Natural killer cell treated with Interleukin-12 subunit alpha and Interleukin-12 subunit beta and Interleukin-15 and Interleukin-18, amount 100 ng/mL, for 72 hours (primary cell): ENCODE results near the gene GAB2. TPM values are rescaled to one million over a fixed set of nuclear protein-coding genes. Genes with fewer than 3 reads are reported as not detected.

ENCODE experiments used
- ATAC-seq, 2 donors: fragments of 150-1000 bp; cut with Tn5 transposase in 1 of 2; sonication (Bioruptor Pico), chemical (Tn5 transposase) in 1 of 2; 2 replicates each; pipeline ENCODE4 v1.10.0; 2021
- DNase-seq: peaks from one replicate; pipeline ENCODE4 v3.0.0; 2022; ENCODE audit warnings: low spot score
- H3K27ac Mint-ChIP-seq, 2 donors: 1 replicate in 1 of 2; 2 replicates in 1 of 2; pipeline ENCODE4 v1.8.0; 2022; ENCODE audit warnings: mixed read lengths in 2 of 2, mild to moderate bottlenecking in 1 of 2, moderate library complexity in 1 of 2
- H3K27me3 Mint-ChIP-seq, 2 donors: 1 replicate in 1 of 2; 2 replicates in 1 of 2; pipeline ENCODE4 v1.8.0; 2022; ENCODE audit warnings: mixed read lengths in 2 of 2
- H3K36me3 Mint-ChIP-seq: one replicate; pipeline ENCODE4 v1.8.0; 2022; ENCODE audit warnings: mixed read lengths
- H3K4me1 Mint-ChIP-seq, 2 donors: 1 replicate in 1 of 2; 2 replicates in 1 of 2; pipeline ENCODE4 v1.8.0; 2022; ENCODE audit warnings: low read depth in 2 of 2, mixed read lengths in 2 of 2, mild to moderate bottlenecking in 1 of 2
- H3K4me3 Mint-ChIP-seq: one replicate; pipeline ENCODE4 v1.8.0; 2022; ENCODE audit warnings: mixed read lengths
- H3K9me3 Mint-ChIP-seq: 2 replicates; pipeline ENCODE4 v1.8.0; 2022; ENCODE audit warnings: mixed read lengths
- total RNA-seq, 2 donors: library from RNA; stranded (reverse); gene quantifications; one replicate each; pipeline ENCODE4 v1.2.3, GENCODE V29; 2022

The GAB2 gene
- total RNA-seq, 2 donors from 2014 or later: 1.9 to 8.7 TPM

DNA sequence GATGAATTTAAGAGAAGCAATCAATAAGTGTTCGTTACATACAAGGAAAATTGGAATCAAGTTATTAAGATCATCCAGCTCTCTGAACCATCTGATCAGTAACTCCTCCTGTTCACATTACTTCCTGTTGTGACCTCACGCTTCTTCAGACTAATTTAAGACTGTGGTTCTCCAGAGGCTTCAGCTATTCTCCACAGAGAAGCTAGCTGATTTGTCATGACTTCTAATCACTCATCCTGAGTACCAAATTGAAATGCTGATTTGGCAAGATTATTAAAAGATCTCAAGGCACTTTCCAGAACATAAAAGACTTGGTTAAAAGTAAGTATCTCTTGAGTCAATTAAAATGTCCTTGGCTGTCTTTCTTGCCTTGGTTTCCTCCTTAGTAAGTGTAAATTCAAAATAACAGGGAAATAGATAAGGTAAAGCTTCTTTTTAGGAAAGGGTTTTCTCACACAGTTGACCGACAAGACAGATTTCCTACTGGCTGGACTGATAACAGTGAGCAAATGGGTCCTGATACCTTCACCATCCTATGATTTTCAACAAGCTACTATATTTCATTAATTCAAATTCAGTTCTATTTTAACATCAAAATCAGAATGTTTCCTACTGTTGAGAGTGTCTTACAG, 38.5 kb downstream of the GAB2 start:
- DNase-seq: no peak
- Mint-ChIP-seq H3K4me1 (no peaks in the 10 kb centered on the region), H3K27me3 (peaks cover 3 to 15% of the 10 kb centered on the region in 2 donors), H3K36me3 (no peaks in the 10 kb centered on the region), H3K9me3 (no peaks in the 10 kb centered on the region), H3K27ac (no peak overlapping the region), H3K4me3 (no peak overlapping the region)
- no peak for ATAC-seq

DNA sequence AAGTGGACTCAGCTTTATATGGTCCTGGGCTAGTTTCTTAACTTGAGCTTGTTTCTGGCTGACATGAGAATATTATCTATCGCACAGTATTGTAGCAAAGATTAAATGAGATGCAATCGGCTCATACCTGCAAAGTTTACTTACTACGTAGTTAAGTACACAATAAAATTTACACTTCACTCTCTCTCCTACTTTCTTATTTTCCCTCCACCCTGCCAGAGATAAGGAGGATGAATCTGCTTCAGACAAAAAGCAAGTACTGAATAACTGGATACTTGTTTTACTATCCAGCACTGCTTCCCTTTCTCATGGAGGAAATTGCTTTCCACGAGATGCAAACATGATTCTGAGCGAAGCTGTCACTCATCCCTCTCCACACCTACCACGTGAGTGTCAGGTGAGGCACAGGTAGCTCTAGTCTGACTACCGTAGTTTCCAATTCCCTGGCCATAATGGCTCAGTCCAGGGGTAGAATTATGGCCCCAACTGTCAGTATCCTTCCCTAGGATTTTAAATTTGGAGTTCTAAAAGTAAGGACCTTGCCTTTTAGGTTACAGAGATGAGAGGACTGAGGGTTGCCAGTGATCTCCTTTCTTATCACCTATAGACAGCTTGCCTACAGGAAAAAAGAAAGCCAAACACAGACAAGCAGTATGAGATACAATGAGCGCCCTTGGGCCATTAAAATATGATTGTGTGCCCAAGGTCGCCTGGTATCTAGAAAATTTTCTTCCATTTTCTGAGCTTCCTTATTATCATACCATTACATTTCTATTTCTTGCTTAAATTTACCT, 39.8 kb downstream of the GAB2 start:
- Mint-ChIP-seq H3K9me3 (no peaks in the 10 kb centered on the region), H3K27ac (no peak overlapping the region), H3K4me1 (no peaks in the 10 kb centered on the region), H3K4me3 (no peak overlapping the region), H3K36me3 (no peaks in the 10 kb centered on the region), H3K27me3 (peaks cover 3 to 15% of the 10 kb centered on the region in 2 donors)
- ATAC-seq: no peak
- no peak for DNase-seq

- ATAC-seq (no peak), DNase-seq (no peak)
- Mint-ChIP-seq H3K9me3 (no peaks in the 10 kb centered on the region), H3K4me1 (no peaks in the 10 kb centered on the region), H3K27ac (no peak overlapping the region), H3K4me3 (no peak overlapping the region), H3K27me3 (peaks cover under 1 to 15% of the 10 kb centered on the region in 2 donors), H3K36me3 (no peaks in the 10 kb centered on the region)
Observed at GRCh38 chr11:78376858-78377257, 40.8 kb downstream of the GAB2 start.

GRCh38 chr11:78374917-78375316, 42.7 kb downstream of the GAB2 start:
- Mint-ChIP-seq H3K27me3 (peaks cover 0 to 6% of the 10 kb centered on the region in 2 donors), H3K4me3 (no peak overlapping the region), H3K36me3 (no peaks in the 10 kb centered on the region), H3K4me1 (no peaks in the 10 kb centered on the region), H3K27ac (no peak overlapping the region), H3K9me3 (no peaks in the 10 kb centered on the region)
- no peak for DNase-seq
- ATAC-seq: no peak

DNA sequence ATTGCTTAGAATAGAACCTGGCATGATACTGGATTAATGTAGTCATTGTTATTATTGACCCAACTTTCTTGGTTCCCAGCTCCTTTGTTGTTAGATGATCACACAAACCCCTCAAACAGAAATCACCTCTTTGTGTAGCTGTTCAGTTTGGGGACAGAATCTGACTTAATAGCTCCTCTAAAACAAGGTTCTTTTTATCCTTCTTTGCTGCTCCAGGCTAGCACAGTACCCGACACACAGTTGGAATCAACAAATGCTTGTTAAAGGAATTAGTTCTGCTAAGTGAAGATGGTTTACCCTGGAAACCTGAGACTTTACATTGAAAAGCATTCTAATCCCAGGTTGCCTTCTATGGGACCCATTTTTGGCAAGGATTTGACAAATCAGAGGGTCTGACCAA, 43.9 kb downstream of the GAB2 start:
- no peaks in the 10 kb centered on the region for H3K4me1 Mint-ChIP-seq
- H3K9me3 Mint-ChIP-seq: no peaks in the 10 kb centered on the region
- H3K36me3 Mint-ChIP-seq: no peaks in the 10 kb centered on the region
- ATAC-seq (no peak), DNase-seq (no peak)
- peaks cover 0 to 6% of the 10 kb centered on the region in 2 donors for H3K27me3 Mint-ChIP-seq
- H3K4me3 Mint-ChIP-seq: no peak overlapping the region
- no peak overlapping the region for H3K27ac Mint-ChIP-seq

DNA sequence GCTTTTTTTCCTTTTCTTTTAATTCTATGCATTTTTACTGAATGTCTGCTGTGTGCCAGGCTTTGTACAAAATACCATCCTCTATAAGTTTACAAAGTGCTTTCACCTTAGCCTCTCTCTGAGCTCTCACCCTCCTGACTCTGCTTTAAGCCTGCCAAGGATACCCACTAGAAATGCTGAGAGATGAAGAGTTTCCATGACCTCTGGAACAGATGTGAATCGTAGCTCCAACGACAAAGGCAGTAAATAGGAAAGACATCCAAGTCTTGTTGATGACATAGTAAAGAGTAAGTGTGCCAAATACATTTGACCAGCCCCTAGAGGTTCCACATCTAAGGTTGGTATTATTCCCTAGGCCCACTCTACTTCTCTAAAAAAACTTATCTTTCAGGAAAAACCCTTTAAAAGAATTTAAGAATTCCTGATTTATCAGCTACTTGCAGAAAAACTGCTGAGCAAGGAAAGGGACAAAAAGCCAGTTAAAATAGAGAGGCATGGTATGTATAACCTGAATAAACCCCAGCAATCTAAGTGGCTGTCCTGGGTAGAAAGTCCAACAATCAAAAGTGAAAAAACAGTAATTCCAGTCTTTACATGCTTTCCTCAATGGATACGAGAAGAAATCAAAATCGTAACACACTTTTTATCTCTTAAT, 45.4 kb downstream of the GAB2 start:
- H3K9me3 Mint-ChIP-seq: no peaks in the 10 kb centered on the region
- H3K27ac Mint-ChIP-seq: no peak overlapping the region
- H3K36me3 Mint-ChIP-seq: no peaks in the 10 kb centered on the region
- peaks cover 0 to 6% of the 10 kb centered on the region in 2 donors for H3K27me3 Mint-ChIP-seq
- H3K4me3 Mint-ChIP-seq: no peak overlapping the region
- DNase-seq (no peak), ATAC-seq (no peak)
- H3K4me1 Mint-ChIP-seq: no peaks in the 10 kb centered on the region

GRCh38 chr11:78371221-78371891, 46.3 kb downstream of the GAB2 start:
- Mint-ChIP-seq H3K36me3 (no peaks in the 10 kb centered on the region), H3K27ac (no peak overlapping the region), H3K4me1 (no peaks in the 10 kb centered on the region), H3K9me3 (no peaks in the 10 kb centered on the region), H3K27me3 (peaks cover 0 to 6% of the 10 kb centered on the region in 2 donors), H3K4me3 (no peak overlapping the region)
- DNase-seq (no peak), ATAC-seq (peak in 1 of 2 donors; percentile 17)

DNA sequence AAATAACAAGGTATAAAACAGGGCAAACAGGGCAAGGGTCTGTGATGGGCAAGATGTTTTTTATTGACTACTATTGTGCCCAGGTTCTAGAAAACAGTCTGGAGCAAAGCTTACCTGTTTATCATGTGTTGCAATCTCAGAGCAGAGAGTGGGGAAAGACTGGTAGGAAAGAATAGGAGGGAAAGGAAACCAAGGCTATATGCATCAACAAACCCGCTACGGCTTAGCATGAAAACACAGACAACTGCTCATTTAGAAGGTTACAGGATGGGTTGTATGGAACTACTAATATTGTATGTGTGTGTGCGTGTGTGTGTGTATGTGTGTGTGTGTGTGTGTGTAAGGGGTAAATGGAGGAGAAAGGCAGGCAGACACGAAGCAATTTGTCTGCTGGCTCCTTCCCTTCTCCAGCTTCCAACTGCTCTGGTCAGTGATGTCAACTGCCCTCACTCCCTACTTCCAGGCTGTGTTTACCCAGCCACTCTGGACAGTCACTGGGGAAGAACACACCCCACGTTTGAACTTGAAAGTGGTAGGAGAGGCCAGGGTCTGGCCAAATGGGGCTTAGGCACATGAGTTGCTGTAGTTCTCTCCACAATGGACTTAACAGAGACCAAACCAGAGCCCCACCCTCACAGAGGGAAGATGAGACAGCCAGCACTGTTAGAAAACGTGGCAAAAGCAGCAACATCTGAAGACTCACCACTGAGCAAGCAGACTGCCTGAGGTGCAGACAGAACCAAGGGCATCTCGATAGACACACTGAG, 47.0 kb downstream of the GAB2 start:
- peak; percentile 41 to 43 for ATAC-seq
- Mint-ChIP-seq H3K36me3 (no peaks in the 10 kb centered on the region), H3K4me3 (no peak overlapping the region), H3K4me1 (no peaks in the 10 kb centered on the region), H3K27ac (no peak overlapping the region), H3K9me3 (no peaks in the 10 kb centered on the region), H3K27me3 (peaks cover 0 to 2% of the 10 kb centered on the region in 2 donors)
- no peak for DNase-seq

GRCh38 chr11:78365381-78365792, 52.2 kb downstream of the GAB2 start:
- ATAC-seq: no peak
- Mint-ChIP-seq H3K27ac (no peak overlapping the region), H3K4me3 (no peak overlapping the region), H3K36me3 (no peaks in the 10 kb centered on the region), H3K9me3 (no peaks in the 10 kb centered on the region), H3K27me3 (no peaks in the 10 kb centered on the region), H3K4me1 (no peaks in the 10 kb centered on the region)
- no peak for DNase-seq

DNA sequence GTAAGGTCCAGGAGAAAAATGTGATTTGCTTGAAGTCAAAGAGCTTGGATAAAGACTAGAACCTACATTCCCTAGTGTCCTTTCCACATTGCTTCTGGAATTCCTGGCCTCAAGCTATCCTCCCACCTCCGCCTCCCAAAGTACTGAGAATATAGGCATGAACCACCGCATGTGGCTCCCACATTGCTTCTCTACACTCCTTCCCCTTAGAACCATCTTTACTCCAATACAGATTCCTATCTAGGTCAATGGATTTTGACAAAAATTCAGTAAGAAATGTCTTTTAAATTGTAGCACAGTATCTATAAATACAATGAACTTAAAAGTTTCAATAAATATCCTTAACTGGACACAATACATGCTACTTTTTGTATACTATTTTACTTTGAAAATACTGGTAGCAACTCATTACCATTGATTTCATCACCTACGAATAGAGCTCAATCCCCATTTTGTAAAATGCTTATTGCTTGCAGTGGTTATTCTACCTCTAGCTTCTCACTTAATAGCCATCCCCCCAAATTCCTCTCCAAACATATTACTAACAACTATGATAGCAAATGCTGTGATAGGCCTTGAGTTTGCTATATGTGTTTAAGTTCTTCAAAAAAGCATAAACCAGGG, 53.4 kb downstream of the GAB2 start:
- Mint-ChIP-seq H3K36me3 (no peaks in the 10 kb centered on the region), H3K4me3 (no peak overlapping the region), H3K27me3 (peaks cover 0 to 1% of the 10 kb centered on the region in 2 donors), H3K27ac (no peak overlapping the region), H3K9me3 (no peaks in the 10 kb centered on the region), H3K4me1 (no peaks in the 10 kb centered on the region)
- DNase-seq (no peak), ATAC-seq (no peak)

DNA sequence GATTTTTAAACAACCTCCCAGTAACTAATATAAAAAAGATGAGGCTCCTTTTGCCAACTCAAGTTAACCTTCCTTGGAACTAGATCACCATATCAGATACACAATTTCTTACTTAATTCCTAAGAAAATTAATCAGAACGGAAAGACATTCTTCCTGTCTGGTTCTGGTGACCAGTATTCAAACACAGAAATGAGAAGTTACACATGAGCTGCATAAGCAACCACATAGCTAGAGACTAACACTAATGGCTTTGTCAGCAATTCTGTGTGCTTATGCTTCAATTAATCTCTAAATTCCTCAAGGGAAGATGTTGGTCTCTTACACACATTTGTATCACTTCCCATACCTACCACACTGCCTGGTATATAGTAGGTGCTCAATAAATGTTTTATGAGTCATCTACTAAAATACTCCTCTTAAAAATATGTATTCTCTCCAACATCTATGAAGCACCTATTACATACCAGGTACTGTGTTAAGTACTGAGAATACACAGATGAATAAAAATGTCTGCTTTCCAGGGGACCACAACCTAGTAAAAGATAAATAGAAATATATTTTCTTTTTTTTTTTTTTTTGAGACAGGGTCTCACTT, 54.5 kb downstream of the GAB2 start:
- H3K27ac Mint-ChIP-seq: no peak overlapping the region

GRCh38 chr11:78361228-78361627, 56.4 kb downstream of the GAB2 start:
- Mint-ChIP-seq H3K27me3 (peaks cover 0 to 10% of the 10 kb centered on the region in 2 donors), H3K4me1 (no peaks in the 10 kb centered on the region)

More for the DNA sequence above, 54.5 kb downstream of the GAB2 start:
- H3K36me3 Mint-ChIP-seq: no peaks in the 10 kb centered on the region
- H3K4me1 Mint-ChIP-seq: no peaks in the 10 kb centered on the region
- peaks cover 0 to 10% of the 10 kb centered on the region in 2 donors for H3K27me3 Mint-ChIP-seq
- no peak overlapping the region for H3K4me3 Mint-ChIP-seq
- no peak for DNase-seq
- H3K9me3 Mint-ChIP-seq: no peaks in the 10 kb centered on the region
- ATAC-seq: no peak

More at GRCh38 chr11:78361228-78361627, 56.4 kb downstream of the GAB2 start:
- Mint-ChIP-seq H3K4me3 (no peak overlapping the region), H3K36me3 (no peaks in the 10 kb centered on the region), H3K27ac (no peak overlapping the region), H3K9me3 (no peaks in the 10 kb centered on the region)
- DNase-seq: no peak
- ATAC-seq: no peak
